Subcutaneous adipose tissue (tissue), 4 donors: Measurements from ENCODE around the gene KASH5. TPM values are rescaled to one million over a fixed set of nuclear protein-coding genes. Genes with fewer than 3 reads are reported as not detected.

Experiments
- CTCF ChIP-seq: fragments of 450-650 bp; IDR thresholded peaks from one replicate; pipeline ENCODE4 v1.5.1; 2016; ENCODE audit warnings: low read depth, mild to moderate bottlenecking, control low read depth, antibody characterized with exemption, moderate library complexity
- total RNA-seq, 4 donors: library from RNA; depleted of rRNA; stranded (reverse); fragments of >200 nt; gene quantifications; one replicate each; pipeline ENCODE4 v1.1.0, GENCODE V29; 2016

Gene KASH5
- total RNA-seq = not detected

DNA sequence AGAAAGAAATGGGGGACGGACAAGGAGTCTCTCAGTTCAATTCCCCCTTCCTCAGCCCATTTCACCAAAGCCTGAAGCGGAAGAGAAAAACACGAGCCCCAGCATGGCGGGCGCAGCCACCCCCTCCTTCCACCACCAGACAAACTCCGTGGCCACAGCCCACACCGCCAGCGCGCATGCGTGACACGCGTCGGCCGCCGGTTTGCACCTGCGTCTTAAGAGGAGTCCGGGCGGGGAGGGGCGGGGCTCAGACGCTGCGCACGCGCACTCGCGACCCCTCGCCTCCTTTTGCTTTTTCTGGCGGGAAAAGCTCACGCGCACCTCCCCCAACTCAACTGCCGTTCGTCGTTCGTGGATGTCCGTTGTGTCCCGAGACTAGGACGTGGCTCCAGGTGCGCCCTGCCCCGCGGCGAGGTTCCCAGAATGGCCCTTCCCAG is at the start of gene KASH5:
KASH5 (plus strand) TSS at position 314 of the 437 bp plus-strand sequence. CDS start 2,635 bp downstream, outside the sequence.
- no peak for TF ChIP-seq CTCF

GRCh38 chr19:49338691-49339300 is 49.3 kb upstream of the KASH5 start:
- no peak for TF ChIP-seq CTCF

GRCh38 chr19:49339301-49340068 is 48.6 kb upstream of the KASH5 start:
- no peak for TF ChIP-seq CTCF

GRCh38 chr19:49340069-49340864 is 47.8 kb upstream of the KASH5 start:
- no peak for TF ChIP-seq CTCF

DNA sequence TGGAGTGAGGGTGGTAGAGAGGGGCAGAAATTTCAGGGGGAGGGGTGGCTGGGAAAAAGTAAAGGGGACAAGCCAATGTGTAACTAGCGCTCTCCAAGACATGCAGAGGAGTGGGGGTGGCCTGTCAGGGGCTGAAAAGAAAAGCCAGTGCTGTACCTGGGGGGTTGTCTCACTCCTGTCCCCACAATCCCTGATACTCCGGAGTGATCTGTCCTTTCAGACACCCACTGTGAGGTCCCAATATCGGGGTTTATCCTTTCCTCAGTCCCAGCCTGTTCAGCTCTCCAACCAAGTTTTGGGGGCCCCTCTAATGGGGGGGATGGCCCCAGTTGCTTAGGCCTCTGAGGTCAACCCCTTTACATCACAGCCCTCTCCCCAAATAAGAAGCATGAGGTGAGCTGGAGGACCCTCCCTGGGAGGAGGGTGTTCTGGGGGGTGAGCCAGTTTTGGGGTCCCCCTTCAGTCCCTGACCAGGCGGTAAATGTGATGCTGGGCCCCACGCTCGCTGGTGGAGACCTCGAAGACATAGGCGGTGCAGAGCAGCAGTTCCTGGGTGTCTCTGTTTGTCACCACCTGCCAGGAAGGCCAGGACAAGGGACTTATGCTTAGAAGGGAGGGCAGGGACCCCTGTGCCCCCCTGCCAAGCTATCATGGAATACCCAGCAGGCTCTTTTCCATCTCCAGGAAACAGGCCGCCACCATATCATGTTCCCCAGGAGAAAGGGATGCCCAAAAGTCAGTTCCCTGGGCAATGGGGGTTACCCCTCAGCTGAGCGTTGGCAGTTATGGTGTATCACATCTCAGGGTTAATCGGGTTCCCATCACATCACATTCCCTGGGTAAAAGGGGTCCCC is 47.0 kb upstream of the KASH5 start:
- no peak for TF ChIP-seq CTCF

- no peak for TF ChIP-seq CTCF
Observed at GRCh38 chr19:49342291-49342721, 45.7 kb upstream of the KASH5 start.
